B cell (primary cell): Measurements from ENCODE around the gene CR1. TPM values are rescaled to one million over a fixed set of nuclear protein-coding genes. Genes with fewer than 3 reads are reported as not detected.
"Not testable (repeated sequence)": the region's sequence is repeated elsewhere in the genome, so short reads cannot be mapped to it uniquely, and the experiment has no call there.

Experiments
- ATAC-seq: fragments of 200-7000 bp; cut with Tn5 transposase; one replicate; pipeline ENCODE4 v1.10.0; 2021; ENCODE audit warnings: low read depth, mild to moderate bottlenecking, moderate number of reproducible peaks, moderate library complexity
- CTCF ChIA-PET: fragments of 350-600 bp; sonication (Branson Sonifier 250); formaldehyde crosslinking; loops from one replicate; lab custom pipeline; 2021; ENCODE audit warnings: antibody characterized with exemption, inconsistent platforms; lab: Charles Lee
- POLR2A ChIA-PET: fragments of 350-600 bp; sonication (Branson Sonifier 250); formaldehyde crosslinking; loops from one replicate; lab custom pipeline; 2021; ENCODE audit warnings: antibody characterized with exemption; lab: Charles Lee
- DNase-seq: peaks from one replicate; pipeline ENCODE4 v3.0.0; 2013
- H2AFZ ChIP-seq: 2 replicates; pipeline ENCODE4 v1.6.1; 2012; ENCODE audit warnings: mild to moderate bottlenecking, low read depth, low read length; ENCODE audit not compliant: insufficient read depth, poor library complexity, severe bottlenecking
- H3K27ac ChIP-seq, 2 donors: 1 replicate in 1 of 2; 2 replicates in 1 of 2; pipeline ENCODE4 v1.5.1; 2012 to 2013; ENCODE audit warnings: low read length in 2 of 2, mild to moderate bottlenecking in 2 of 2, moderate library complexity in 1 of 2
- H3K27me3 ChIP-seq, 4 experiments: fragments of 200-600 bp in 1 of 4; sonication (generic) in 1 of 4; replicated peaks in 1 of 4; 1 replicate in 2 of 4; 2 replicates in 2 of 4; pipeline versions ENCODE4 v1.6.1 to v1.7.0; 2013 to 2016; ENCODE audit warnings: low read length in 3 of 4, mild to moderate bottlenecking in 2 of 4, mixed read lengths in 1 of 4, moderate library complexity in 1 of 4; ENCODE audit not compliant: insufficient read depth in 4 of 4, control insufficient read depth in 3 of 4; ENCODE audit errors: control extremely low read depth in 1 of 4
- H3K36me3 ChIP-seq, 2 experiments: replicated peaks in 1 of 2; 1 replicate in 1 of 2; 2 replicates in 1 of 2; pipeline versions ENCODE4 v1.6.1 to v1.7.1; 2013; ENCODE audit warnings: low read length in 1 of 2; ENCODE audit not compliant: insufficient read depth in 2 of 2, control insufficient read depth in 1 of 2; ENCODE audit errors: control extremely low read depth in 1 of 2, extremely low read depth in 1 of 2
- H3K4me1 ChIP-seq, 2 donors: fragments of 200-600 bp in 1 of 2; sonication (generic) in 1 of 2; 1 replicate in 1 of 2; 2 replicates in 1 of 2; pipeline versions ENCODE4 v1.5.1 to v1.6.1; 2013 to 2017; ENCODE audit warnings: low read length in 2 of 2; ENCODE audit not compliant: control insufficient read depth in 2 of 2, insufficient read depth in 2 of 2
- H3K4me2 ChIP-seq: replicated peaks from 2 replicates; pipeline ENCODE3; 2012; ENCODE audit warnings: mild to moderate bottlenecking, low read depth, low read length; ENCODE audit not compliant: poor library complexity, severe bottlenecking
- H3K4me3 ChIP-seq, 5 experiments: fragments of 200-600 bp in 1 of 5; sonication (generic) in 1 of 5; 1 replicate in 3 of 5; 2 replicates in 2 of 5; pipeline versions ENCODE4 v1.5.1 to v1.7.0; 2011 to 2016; ENCODE audit warnings: low read length in 4 of 5, mild to moderate bottlenecking in 4 of 5, low read depth in 2 of 5, control low read depth in 1 of 5, moderate library complexity in 1 of 5; ENCODE audit not compliant: insufficient read depth in 1 of 5; ENCODE audit errors: control extremely low read depth in 1 of 5, extremely low read depth in 1 of 5
- H3K79me2 ChIP-seq: fragments of 200-600 bp; sonication (generic); one replicate; pipeline ENCODE4 v1.6.0; 2016; ENCODE audit warnings: low read length; ENCODE audit not compliant: control insufficient read depth, insufficient read depth
- H3K9ac ChIP-seq: fragments of 200-600 bp; sonication (generic); 2 replicates; pipeline ENCODE4 v1.6.1; 2017; ENCODE audit warnings: mild to moderate bottlenecking, low read length, moderate library complexity
- H3K9me3 ChIP-seq, 3 donors: one replicate each; pipeline versions ENCODE4 v1.6.1 to v1.7.1; 2013; ENCODE audit warnings: low read length in 2 of 3; ENCODE audit not compliant: control insufficient read depth in 2 of 3, insufficient read depth in 1 of 3; ENCODE audit errors: control extremely low read depth in 1 of 3
- H4K20me1 ChIP-seq: 2 replicates; pipeline ENCODE4 v1.6.0; 2012; ENCODE audit warnings: mild to moderate bottlenecking, low read length; ENCODE audit not compliant: insufficient read depth, control insufficient read depth, poor library complexity, severe bottlenecking
- H3K27ac Mint-ChIP-seq: one replicate; pipeline ENCODE4 v1.8.0; 2021; ENCODE audit warnings: mixed read lengths
- H3K27me3 Mint-ChIP-seq: one replicate; pipeline ENCODE4 v1.8.0; 2021; ENCODE audit warnings: mixed read lengths
- H3K4me1 Mint-ChIP-seq: one replicate; pipeline ENCODE4 v1.8.0; 2021; ENCODE audit warnings: mixed read lengths
- H3K4me3 Mint-ChIP-seq: one replicate; pipeline ENCODE4 v1.8.0; 2021; ENCODE audit warnings: mixed read lengths
- H3K9me3 Mint-ChIP-seq: one replicate; pipeline ENCODE4 v1.8.0; 2022; ENCODE audit warnings: mixed read lengths; ENCODE audit not compliant: insufficient read depth
- EZH2 ChIP-seq: IDR thresholded peaks from 2 replicates; pipeline ENCODE4 v1.6.1; 2012; ENCODE audit warnings: borderline replicate concordance, low read depth, mild to moderate bottlenecking, moderate library complexity, low read length; ENCODE audit not compliant: insufficient read depth, poor library complexity, severe bottlenecking
- WGBS: methylation state at CpG from one replicate; pipeline ENCODE4 v1.1.5; 2013; ENCODE audit warnings: missing lambda C conversion rate; ENCODE audit not compliant: insufficient coverage; 5-methylcytosine and 5-hydroxymethylcytosine counted together
- intact Hi-C: fragments of 100-400 bp; cut with micrococcal nuclease; formaldehyde crosslinking; loops from one replicate; pipeline ENCODE4 v1.10.0; 2022
- polyA plus RNA-seq: library from polyadenylated mRNA; depleted of rRNA; stranded (reverse); fragments of >200 nt; gene quantifications from 2 replicates; pipeline ENCODE4 v1.2.3, GENCODE V29; 2012
- total RNA-seq, 2 donors: library from RNA; stranded (reverse); fragments of 120-200 nt in 1 of 2; gene quantifications; 1 replicate in 1 of 2; 2 replicates in 1 of 2; pipeline versions ENCODE4 v1.2.3 to v1.2.4, GENCODE V29; 2013 to 2022
- TF ChIP-seq, protein P1 (sequence below): fragments of 200-600 bp; IDR thresholded peaks from one replicate; pipeline ENCODE4 v1.8.0; 2022; ENCODE audit warnings: antibody characterized with exemption, mild to moderate bottlenecking

CR1 gene
- total and polyA plus RNA-seq, 2 donors (not counting 1 experiment from before 2014, with no cell fraction given) = 26.4 to 36.7 TPM

DNA sequence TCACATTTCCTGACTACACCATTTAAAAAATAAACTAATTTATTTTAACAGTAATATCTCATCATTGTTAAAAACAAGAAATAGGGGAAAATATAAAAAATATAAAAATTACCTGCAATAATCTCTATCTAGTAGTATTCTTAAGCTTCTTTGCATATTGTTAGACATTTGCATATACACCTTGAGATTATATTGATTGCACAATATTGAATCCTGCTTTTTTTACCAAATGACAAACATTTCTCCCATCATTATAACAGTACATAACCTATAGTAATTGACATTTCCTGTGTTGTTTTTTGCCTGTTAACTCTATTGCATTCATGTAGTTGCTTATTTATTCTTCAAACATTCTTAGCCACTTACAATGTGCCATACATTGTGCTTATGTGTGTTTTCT is 137.3 kb downstream of the CR1 start:
- Histone ChIP-seq H3K79me2 (no peaks in the 10 kb centered on the region), H3K27ac (no peak overlapping the region), H3K36me3 (peaks cover 4 to 32% of the 10 kb centered on the region in 2 experiments), H4K20me1 (no peaks in the 10 kb centered on the region), H3K4me2 (no peak overlapping the region), H3K27me3 (no peaks in the 10 kb centered on the region), H3K4me3 (no peak overlapping the region), H3K9ac (no peak overlapping the region), H3K4me1 (no peaks in the 10 kb centered on the region), H2AFZ (no peak overlapping the region), H3K9me3 (no peaks in the 10 kb centered on the region)
- no peak overlapping the region for H3K4me3 Mint-ChIP-seq
- no peak for DNase-seq
- intact Hi-C loops = no loop called here
- H3K4me1 Mint-ChIP-seq = no peaks in the 10 kb centered on the region
- H3K27me3 Mint-ChIP-seq = no peaks in the 10 kb centered on the region
- ChIA-PET CTCF (no interaction called here), POLR2A (no interaction called here)
- no peak for TF ChIP-seq EZH2
- TF ChIP-seq, protein P1, sequence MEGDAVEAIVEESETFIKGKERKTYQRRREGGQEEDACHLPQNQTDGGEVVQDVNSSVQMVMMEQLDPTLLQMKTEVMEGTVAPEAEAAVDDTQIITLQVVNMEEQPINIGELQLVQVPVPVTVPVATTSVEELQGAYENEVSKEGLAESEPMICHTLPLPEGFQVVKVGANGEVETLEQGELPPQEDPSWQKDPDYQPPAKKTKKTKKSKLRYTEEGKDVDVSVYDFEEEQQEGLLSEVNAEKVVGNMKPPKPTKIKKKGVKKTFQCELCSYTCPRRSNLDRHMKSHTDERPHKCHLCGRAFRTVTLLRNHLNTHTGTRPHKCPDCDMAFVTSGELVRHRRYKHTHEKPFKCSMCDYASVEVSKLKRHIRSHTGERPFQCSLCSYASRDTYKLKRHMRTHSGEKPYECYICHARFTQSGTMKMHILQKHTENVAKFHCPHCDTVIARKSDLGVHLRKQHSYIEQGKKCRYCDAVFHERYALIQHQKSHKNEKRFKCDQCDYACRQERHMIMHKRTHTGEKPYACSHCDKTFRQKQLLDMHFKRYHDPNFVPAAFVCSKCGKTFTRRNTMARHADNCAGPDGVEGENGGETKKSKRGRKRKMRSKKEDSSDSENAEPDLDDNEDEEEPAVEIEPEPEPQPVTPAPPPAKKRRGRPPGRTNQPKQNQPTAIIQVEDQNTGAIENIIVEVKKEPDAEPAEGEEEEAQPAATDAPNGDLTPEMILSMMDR = no peak
- H3K27ac Mint-ChIP-seq = no peak overlapping the region
- H3K9me3 Mint-ChIP-seq = no peaks in the 10 kb centered on the region
- ATAC-seq = no peak

DNA sequence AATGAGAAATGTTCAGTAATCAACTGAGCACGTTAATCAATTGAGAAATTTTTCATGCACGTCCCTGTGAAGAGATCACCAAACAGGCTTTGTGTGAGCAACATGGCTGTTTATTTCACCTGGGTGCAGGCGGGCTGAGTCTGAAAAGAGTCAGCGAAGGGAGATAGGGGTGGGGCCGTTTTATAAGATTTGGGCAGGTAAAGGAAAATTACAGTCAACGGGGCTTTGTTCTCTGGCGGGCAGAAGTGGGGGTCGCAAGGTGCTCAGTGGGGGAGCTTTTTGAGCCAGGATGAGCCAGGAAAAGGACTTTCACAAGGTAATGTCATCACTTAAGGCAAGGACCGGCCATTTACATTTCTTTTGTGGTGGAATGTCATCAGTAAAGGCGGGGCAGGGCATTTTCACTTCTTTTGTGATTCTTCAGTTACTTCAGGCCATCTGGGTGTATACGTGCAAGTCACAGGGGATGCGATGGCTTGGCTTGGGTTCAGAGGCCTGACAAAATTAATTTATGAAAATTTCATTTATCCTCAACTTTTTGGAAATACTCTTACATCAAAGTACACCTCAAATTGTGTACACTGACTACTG is 137.8 kb downstream of the CR1 start:
- H3K27me3 Mint-ChIP-seq, H3K9ac ChIP-seq, H3K79me2 ChIP-seq, CTCF ChIA-PET, H3K9me3 Mint-ChIP-seq, H3K4me1 Mint-ChIP-seq, H3K4me2 ChIP-seq, H3K27me3 ChIP-seq, DNase-seq, POLR2A ChIA-PET, H3K9me3 ChIP-seq, H2AFZ ChIP-seq, H3K27ac Mint-ChIP-seq, H3K4me1 ChIP-seq, intact Hi-C loops, H3K27ac ChIP-seq, H3K4me3 ChIP-seq, H4K20me1 ChIP-seq, ATAC-seq, H3K4me3 Mint-ChIP-seq: not testable (repeated sequence)
- peaks cover 4 to 30% of the 10 kb centered on the region in 2 experiments for H3K36me3 ChIP-seq
- WGBS = 100% methylated on average over 5 of the region's 12 CpGs

DNA sequence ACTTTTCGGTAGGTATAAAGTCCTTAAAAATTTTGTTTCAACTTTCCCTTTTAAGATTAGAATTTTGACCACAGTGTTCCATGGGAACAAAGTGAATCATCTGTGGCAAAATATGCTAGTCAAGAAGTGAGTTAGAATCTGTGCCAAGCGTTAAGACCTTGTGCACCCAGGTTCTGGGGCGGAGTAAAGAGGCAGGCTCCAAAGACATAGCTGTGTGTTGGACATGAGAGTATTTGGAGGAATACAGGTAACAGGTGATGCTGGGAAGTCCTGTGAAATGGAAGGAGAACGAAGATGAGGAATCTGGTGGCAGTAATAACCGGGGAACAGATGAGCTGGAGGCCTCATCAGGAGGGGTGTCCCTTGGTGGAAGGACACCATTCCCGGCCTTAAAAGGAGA is 138.3 kb downstream of the CR1 start:
- POLR2A ChIA-PET, H3K4me3 ChIP-seq, H3K27me3 Mint-ChIP-seq, H3K27ac Mint-ChIP-seq, H3K79me2 ChIP-seq, intact Hi-C loops, H3K4me3 Mint-ChIP-seq, ATAC-seq, H3K27me3 ChIP-seq, H3K4me1 ChIP-seq, H3K9me3 Mint-ChIP-seq, H3K4me1 Mint-ChIP-seq, H3K4me2 ChIP-seq, H4K20me1 ChIP-seq, H2AFZ ChIP-seq, H3K27ac ChIP-seq, H3K9ac ChIP-seq, DNase-seq, H3K9me3 ChIP-seq, CTCF ChIA-PET: not testable (repeated sequence)
- 58% methylated on average over 3 of the region's 6 CpGs for WGBS
- peaks cover 4 to 30% of the 10 kb centered on the region in 2 experiments for H3K36me3 ChIP-seq
